H1 (cell line): ENCODE measurements around the gene ULK1. TPM values are rescaled to one million over a fixed set of nuclear protein-coding genes. Genes with fewer than 3 reads are reported as not detected.

Source experiments
- CTCF ChIA-PET: fragments of 300-600 bp; sonication (Branson Sonifier 250); formaldehyde crosslinking; loops from one replicate; lab custom pipeline; 2021; ENCODE audit not compliant: partially characterized antibody; lab: Charles Lee
- POLR2A ChIA-PET: fragments of 300-600 bp; sonication (Branson Sonifier 250); formaldehyde crosslinking; loops from one replicate; lab custom pipeline; 2021; ENCODE audit warnings: inconsistent platforms; ENCODE audit not compliant: partially characterized antibody; lab: Charles Lee
- DNase-seq, 2 experiments: peaks; one replicate each; pipeline versions ENCODE4 v3.0.0 to v3.0.0-alpha.2; 2010 to 2022; ENCODE audit warnings: low spot score in 2 of 2, low read depth in 1 of 2, mixed read lengths in 1 of 2
- FAIRE-seq: peaks from 2 replicates; lab custom pipeline; 2011; peaks lifted over from hg19 to GRCh38; lab: Jason Lieb, UNC
- H2AFZ ChIP-seq: 2 replicates; pipeline ENCODE4 v1.8.1; 2012; ENCODE audit warnings: low read length, inconsistent platforms
- H2AK5ac ChIP-seq: 2 replicates; pipeline ENCODE4 v1.6.1; 2013; ENCODE audit warnings: low read depth, low read length
- H2BK120ac ChIP-seq: replicated peaks from 2 replicates; pipeline ENCODE3; 2013; ENCODE audit warnings: low read depth, low read length, inconsistent platforms
- H2BK12ac ChIP-seq: 2 replicates; pipeline ENCODE4 v1.6.1; 2013; ENCODE audit warnings: low read depth, low read length
- H2BK15ac ChIP-seq: 2 replicates; pipeline ENCODE4 v1.6.1; 2013; ENCODE audit warnings: low read length
- H2BK20ac ChIP-seq: 2 replicates; pipeline ENCODE4 v1.6.1; 2013; ENCODE audit warnings: low read length
- H2BK5ac ChIP-seq: 2 replicates; pipeline ENCODE4 v1.6.1; 2013; ENCODE audit warnings: low read depth, low read length
- H3K14ac ChIP-seq: 2 replicates; pipeline ENCODE4 v1.6.1; 2013; ENCODE audit warnings: inconsistent platforms; ENCODE audit not compliant: insufficient read length
- H3K18ac ChIP-seq: 2 replicates; pipeline ENCODE4 v1.6.1; 2013; ENCODE audit warnings: low read length; ENCODE audit errors: extremely low read depth
- H3K23ac ChIP-seq: 2 replicates; pipeline ENCODE4 v1.6.1; 2013; ENCODE audit warnings: inconsistent platforms; ENCODE audit not compliant: insufficient read length
- H3K23me2 ChIP-seq: 2 replicates; pipeline ENCODE4 v1.6.1; 2013; ENCODE audit warnings: low read depth, low read length
- H3K27ac ChIP-seq: 2 replicates; pipeline ENCODE4 v1.6.1; 2011; ENCODE audit warnings: low read depth, low read length, inconsistent platforms
- H3K27me3 ChIP-seq, 4 experiments: replicated peaks in 1 of 4; 1 replicate in 1 of 4; 2 replicates in 3 of 4; pipeline versions ENCODE4 v1.6.1 to v1.8.1; 2011 to 2013; ENCODE audit warnings: low read length in 3 of 4, mild to moderate bottlenecking in 3 of 4, inconsistent platforms in 2 of 4, mixed read lengths in 2 of 4, moderate library complexity in 1 of 4; ENCODE audit not compliant: control insufficient read depth in 3 of 4, insufficient read depth in 3 of 4; ENCODE audit errors: extremely low read depth in 1 of 4
- H3K36me3 ChIP-seq, 4 experiments: 2 replicates each; pipeline versions ENCODE4 v1.6.1 to v1.8.1; 2011 to 2013; ENCODE audit warnings: mild to moderate bottlenecking in 4 of 4, low read length in 3 of 4, moderate library complexity in 2 of 4, control low read depth in 1 of 4, inconsistent platforms in 1 of 4; ENCODE audit not compliant: insufficient read depth in 4 of 4, control insufficient read depth in 2 of 4
- H3K4ac ChIP-seq: replicated peaks from 2 replicates; pipeline ENCODE3; 2013; ENCODE audit warnings: low read length, low read depth, mixed read lengths, inconsistent platforms; ENCODE audit not compliant: insufficient read length
- H3K4me1 ChIP-seq, 4 experiments: replicated peaks in 1 of 4; 1 replicate in 1 of 4; 2 replicates in 3 of 4; pipeline versions ENCODE4 v1.6.1 to v1.8.1; 2011 to 2013; ENCODE audit warnings: low read length in 3 of 4, inconsistent platforms in 2 of 4, mixed read lengths in 1 of 4; ENCODE audit not compliant: insufficient read depth in 4 of 4, control insufficient read depth in 3 of 4
- H3K4me2 ChIP-seq, 2 experiments: 2 replicates each; pipeline versions ENCODE4 v1.6.1 to v1.8.1; 2011 to 2013; ENCODE audit warnings: low read depth in 2 of 2, low read length in 2 of 2, control low read depth in 1 of 2, inconsistent platforms in 1 of 2, mild to moderate bottlenecking in 1 of 2; ENCODE audit not compliant: insufficient read depth in 1 of 2
- H3K4me3 ChIP-seq, 4 experiments: fragments of 200-600, 300-600 bp in 1 of 4; sonication (generic), shearing (Covaris generic), sonication (Bioruptor Twin) in 1 of 4; 2 replicates each; pipeline versions ENCODE4 v1.5.1 to v1.8.1; 2011 to 2016; ENCODE audit warnings: low read length in 4 of 4, low read depth in 3 of 4, control low read depth in 2 of 4, inconsistent platforms in 2 of 4, mild to moderate bottlenecking in 2 of 4, mixed read lengths in 1 of 4, moderate library complexity in 1 of 4; ENCODE audit not compliant: insufficient read depth in 2 of 4; ENCODE audit errors: extremely low read depth in 1 of 4
- H3K56ac ChIP-seq: replicated peaks from 2 replicates; pipeline ENCODE3; 2013; ENCODE audit warnings: low read depth, mild to moderate bottlenecking, mixed read lengths, low read length, inconsistent platforms; ENCODE audit not compliant: insufficient read length
- H3K79me1 ChIP-seq: 2 replicates; pipeline ENCODE4 v1.6.1; 2013; ENCODE audit warnings: low read depth, low read length, control low read depth
- H3K79me2 ChIP-seq, 2 experiments: 2 replicates each; pipeline versions ENCODE4 v1.6.1 to v1.8.1; 2012 to 2013; ENCODE audit warnings: low read length in 2 of 2, mild to moderate bottlenecking in 2 of 2, inconsistent platforms in 1 of 2; ENCODE audit not compliant: insufficient read depth in 2 of 2, control insufficient read depth in 1 of 2
- H3K9ac ChIP-seq, 4 experiments: replicated peaks in 1 of 4; 1 replicate in 1 of 4; 2 replicates in 3 of 4; pipeline versions ENCODE4 v1.6.1 to v1.8.1; 2011 to 2013; ENCODE audit warnings: low read depth in 3 of 4, low read length in 3 of 4, control low read depth in 2 of 4, mild to moderate bottlenecking in 2 of 4, moderate library complexity in 2 of 4, inconsistent platforms in 1 of 4; ENCODE audit errors: extremely low read depth in 1 of 4
- H3K9me3 ChIP-seq, 2 experiments: 2 replicates each; pipeline versions ENCODE4 v1.6.1 to v1.8.1; 2012 to 2013; ENCODE audit warnings: mild to moderate bottlenecking in 2 of 2, moderate library complexity in 2 of 2, control low read depth in 1 of 2, inconsistent platforms in 1 of 2, low read depth in 1 of 2, low read length in 1 of 2, mixed read lengths in 1 of 2; ENCODE audit not compliant: insufficient read depth in 2 of 2
- H4K20me1 ChIP-seq, 2 experiments: replicated peaks in 1 of 2; 2 replicates each; pipeline versions ENCODE3 to v1.8.1; 2011 to 2013; ENCODE audit warnings: inconsistent platforms in 2 of 2, low read length in 2 of 2, mild to moderate bottlenecking in 1 of 2; ENCODE audit not compliant: insufficient read depth in 2 of 2, control insufficient read depth in 1 of 2
- H4K5ac ChIP-seq: 2 replicates; pipeline ENCODE4 v1.6.1; 2013; ENCODE audit warnings: low read length, low read depth, mixed read lengths, inconsistent platforms; ENCODE audit not compliant: insufficient read length
- H4K8ac ChIP-seq: 2 replicates; pipeline ENCODE4 v1.8.0; 2013; ENCODE audit warnings: mild to moderate bottlenecking, moderate library complexity, low read length, inconsistent platforms; ENCODE audit not compliant: insufficient read depth; ENCODE audit errors: extremely low read depth
- H4K91ac ChIP-seq: replicated peaks from 2 replicates; pipeline ENCODE3; 2013; ENCODE audit warnings: low read length, mixed read lengths, inconsistent platforms; ENCODE audit not compliant: insufficient read length
- ATF3 ChIP-seq: IDR thresholded peaks from 2 replicates; pipeline ENCODE4 v1.6.1; 2011; ENCODE audit warnings: low read depth, mild to moderate bottlenecking, low read length; ENCODE audit not compliant: insufficient read depth
- CEBPB ChIP-seq: IDR thresholded peaks from 2 replicates; pipeline ENCODE4 v1.6.1; 2012; ENCODE audit warnings: low read depth, low read length
- CHD2 ChIP-seq: IDR thresholded peaks from 2 replicates; pipeline ENCODE4 v1.6.1; 2012; ENCODE audit warnings: low read length, improper control_type of control experiment
- EGR1 ChIP-seq: IDR thresholded peaks from 2 replicates; pipeline ENCODE4 v1.6.1; 2011; ENCODE audit warnings: low read depth, low read length, borderline replicate concordance
- MAFK ChIP-seq: IDR thresholded peaks from 2 replicates; pipeline ENCODE4 v1.6.1; 2012; ENCODE audit warnings: low read depth, mild to moderate bottlenecking, improper control_type of control experiment, low read length
- POLR2A ChIP-seq, 2 experiments: IDR thresholded peaks; 1 replicate in 1 of 2; 2 replicates in 1 of 2; pipeline ENCODE4 v1.6.1; 2011; ENCODE audit warnings: low read depth in 2 of 2, low read length in 2 of 2, mild to moderate bottlenecking in 2 of 2; ENCODE audit errors: control extremely low read depth in 1 of 2
- RAD21 ChIP-seq, 2 experiments: IDR thresholded peaks in 1 of 2; conservative IDR thresholded peaks in 1 of 2; 2 replicates each; pipeline ENCODE4 v1.6.1; 2011; ENCODE audit warnings: low read depth in 2 of 2, low read length in 2 of 2, improper control_type of control experiment in 1 of 2, inconsistent platforms in 1 of 2, mild to moderate bottlenecking in 1 of 2, moderate library complexity in 1 of 2
- RXRA ChIP-seq: IDR thresholded peaks from 2 replicates; pipeline ENCODE4 v1.6.1; 2011; ENCODE audit warnings: low read depth, mild to moderate bottlenecking, low read length, moderate library complexity; ENCODE audit not compliant: insufficient read depth
- SAP30 ChIP-seq: fragments of 300-600 bp; sonication (generic); IDR thresholded peaks from 2 replicates; pipeline ENCODE4 v1.7.1; 2012; ENCODE audit warnings: low read length, moderate library complexity, mild to moderate bottlenecking, inconsistent platforms; ENCODE audit not compliant: insufficient read depth, insufficient replicate concordance
- TEAD4 ChIP-seq: IDR thresholded peaks from 2 replicates; pipeline ENCODE4 v1.6.1; 2012; ENCODE audit warnings: low read depth, low read length, inconsistent platforms, mixed read lengths
- whole genome bisulfite sequencing, 2 experiments: shearing (Covaris generic) in 1 of 2; methylation state at CpG; one replicate each; pipeline versions ENCODE4 v1.1.6 to v1.1.7; 2013 to 2015; ENCODE audit warnings: low lambda C conversion rate in 2 of 2, mixed read lengths in 2 of 2, inconsistent platforms in 1 of 2, low coverage in 1 of 2, missing lambda C conversion rate in 1 of 2; ENCODE audit not compliant: insufficient replicate concordance in 2 of 2, insufficient coverage in 1 of 2, insufficient read length in 1 of 2; ENCODE audit errors: extremely low coverage in 1 of 2, missing lambda C conversion rate in 1 of 2; 5-methylcytosine and 5-hydroxymethylcytosine counted together
- polyA plus RNA-seq, 7 experiments: library from polyadenylated mRNA; depleted of rRNA in 3 of 7; stranded (reverse) in 5 of 7; unstranded in 2 of 7; fragments of >200 nt in 5 of 7; fragments of 200-250 nt in 2 of 7; gene quantifications; 1 replicate in 5 of 7; 2 replicates in 1 of 7; 4 replicates in 1 of 7; pipeline versions ENCODE4 v1.2.1 to v1.2.3, GENCODE V29; 2011 to 2013; ENCODE audit warnings: missing spikeins in 2 of 7, mixed read lengths in 2 of 7
- total RNA-seq: library from RNA; stranded (reverse); fragmentation: NEBNext Ultra II Directional; extraction: Animal tissue kit (Norgen Biotek cat#: 25700); gene quantifications from 2 replicates; pipeline ENCODE4 v1.2.1, GENCODE V29; 2021

The ULK1 gene
- total and polyA plus RNA-seq, 2 of the 8 experiments (the other 6 are each of a cell fraction or from before 2014, with no cell fraction given) = 13.0 to 44.1 TPM

GRCh38 chr12:131860472-131861260 is 33.8 kb upstream of the ULK1 start:
- POLR2A ChIA-PET = interaction anchor here (0.7 to 2.0 kb wide), 6 partner anchors 12 to 70 kb away, joined by 3 to 4 read pairs (median 3); no protein-coding TSS in a partner anchor
- peak overlapping the region; percentile 97 for H4K91ac ChIP-seq
- peak overlapping the region; percentile 97 for H4K8ac ChIP-seq
- 0 out of 2 replicates have a peak, but pooled peaks have one; percentile 20 for TF ChIP-seq ATF3
- TF ChIP-seq RAD21 (IDR thresholded peaks at IDR 0.05 in 1 of 2, conservative IDR thresholded peaks at IDR 0.05 in 1 of 2; ENCODE audit: low read depth in 2 of 2, low read length in 2 of 2) = no peak
- TF ChIP-seq MAFK = peak; percentile 46; the same call in 1 of the 2 replicates
- TF ChIP-seq RXRA = no peak
- no peak for TF ChIP-seq CHD2
- no peak for TF ChIP-seq SAP30
- no peak for TF ChIP-seq TEAD4
- TF ChIP-seq CEBPB = peak; percentile 89
- TF ChIP-seq EGR1 = no peak
- TF ChIP-seq POLR2A (IDR thresholded peaks at IDR 0.05; ENCODE audit: control extremely low read depth in 1 of 2, low read depth in 2 of 2, low read length in 2 of 2) = 0 out of 3 replicates have a peak, but pooled peaks of 1 of the 2 experiments have one; percentile 32

More at GRCh38 chr12:131860472-131861260, 33.8 kb upstream of the ULK1 start:
- FAIRE-seq = no peak
- Histone ChIP-seq H2AK5ac (peak overlapping the region; percentile 60), H2BK5ac (peak overlapping the region; percentile 89), H3K4me1 (peaks cover 0 to 24% (median 17%) of the 10 kb centered on the region in 4 experiments; a peak in 6 of 7 replicates), H3K36me3 (no peaks in the 10 kb centered on the region), H3K4me2 (peak overlapping the region; percentile 43 to 50), H3K9ac (peak overlapping the region in 1 of 4 experiments; percentile 23; a peak in 2 of 7 replicates), H3K4ac (peak overlapping the region; percentile 97), H3K18ac (peak overlapping the region; percentile 12), H3K79me1 (no peaks in the 10 kb centered on the region), H2BK15ac (peak overlapping the region; percentile 23; the same call in 1 of the 2 replicates), H3K23ac (no peak overlapping the region), H2BK12ac (peak overlapping the region; percentile 93), H3K79me2 (no peaks in the 10 kb centered on the region), H3K27me3 (no peaks in the 10 kb centered on the region; a peak in 1 of 7 replicates), H2BK120ac (peak overlapping the region; percentile 14), H3K4me3 (peak overlapping the region in 2 of 4 experiments; percentile 14 to 23; a peak in 2 of 8 replicates), H2BK20ac (peak overlapping the region; percentile 27), H3K14ac (no peak overlapping the region), H4K20me1 (no peaks in the 10 kb centered on the region), H4K5ac (peak overlapping the region; percentile 75), H3K27ac (peak overlapping the region; percentile 63; the same call in 1 of the 2 replicates), H3K23me2 (no peaks in the 10 kb centered on the region; the same call in 1 of the 2 replicates), H3K9me3 (no peaks in the 10 kb centered on the region), H2AFZ (no peak overlapping the region), H3K56ac (peak overlapping the region; percentile 42)
- CTCF ChIA-PET = interaction anchor here (1.4 kb wide), 1 partner anchor 21 kb away, joined by 4 read pairs; no protein-coding TSS in a partner anchor
- WGBS, 2 experiments = 42% methylated on average over 22 of the region's 22 CpGs; no CpG with 5 or more reads in 1 of the 2 experiments
- DNase-seq = no peak
